IMR-90 (cell line): Measurements from ENCODE around the gene GPC5. TPM values are rescaled to one million over a fixed set of nuclear protein-coding genes. Genes with fewer than 3 reads are reported as not detected.

ENCODE experiments used
- ATAC-seq: fragments of 200-7000 bp; cut with Tn5 transposase; 2 replicates; pipeline ENCODE4 v1.9.1; 2020; ENCODE audit warnings: low read depth, mild to moderate bottlenecking, moderate library complexity
- BruUV-seq: library from RNA; stranded (reverse); fragments of 400-500 nt; replicated peaks from 2 replicates; lab custom pipeline; 2021; lab: Mats Ljungman, UMichigan
- CTCF ChIA-PET: fragments of 300-600 bp; formaldehyde crosslinking; extraction: SDS; loops from one replicate; lab custom pipeline; 2021; ENCODE audit warnings: antibody characterized with exemption; lab: Yijun Ruan, JAX
- POLR2A ChIA-PET: fragments of 300-600 bp; sonication (Branson Sonifier 250); formaldehyde crosslinking; loops from one replicate; lab custom pipeline; 2022; ENCODE audit warnings: antibody characterized with exemption; ENCODE audit not compliant: unreplicated experiment; lab: Charles Lee
- DNase-seq: peaks from one replicate; pipeline ENCODE4 v3.0.0; 2013
- H2AFZ ChIP-seq: replicated peaks from 2 replicates; pipeline ENCODE3; 2013; ENCODE audit warnings: low read length, mild to moderate bottlenecking; ENCODE audit not compliant: poor library complexity
- H2AK5ac ChIP-seq: 2 replicates; pipeline ENCODE4 v1.6.1; 2013; ENCODE audit warnings: low read depth, low read length, inconsistent platforms
- H2AK9ac ChIP-seq: replicated peaks from 2 replicates; pipeline ENCODE3; 2013; ENCODE audit warnings: mild to moderate bottlenecking, low read depth, low read length, moderate library complexity; ENCODE audit not compliant: poor library complexity
- H2BK120ac ChIP-seq: 2 replicates; pipeline ENCODE4 v1.6.1; 2013; ENCODE audit warnings: low read depth, low read length, inconsistent platforms
- H2BK15ac ChIP-seq: 3 replicates; pipeline ENCODE4 v1.6.1; 2013; ENCODE audit warnings: low read depth, low read length, inconsistent platforms
- H2BK20ac ChIP-seq: 2 replicates; pipeline ENCODE4 v1.6.1; 2013; ENCODE audit warnings: low read depth, mild to moderate bottlenecking, inconsistent platforms, low read length, moderate library complexity
- H2BK5ac ChIP-seq: 2 replicates; pipeline ENCODE4 v1.6.1; 2013; ENCODE audit warnings: mild to moderate bottlenecking, low read depth, low read length, inconsistent platforms; ENCODE audit not compliant: poor library complexity, severe bottlenecking
- H3K14ac ChIP-seq: replicated peaks from 2 replicates; pipeline ENCODE4 v1.6.1; 2013; ENCODE audit warnings: low read depth, low read length, inconsistent platforms
- H3K18ac ChIP-seq: 2 replicates; pipeline ENCODE4 v1.6.1; 2013; ENCODE audit warnings: low read depth, low read length, control low read depth
- H3K23ac ChIP-seq: 2 replicates; pipeline ENCODE4 v1.6.1; 2013; ENCODE audit warnings: low read depth, low read length, inconsistent platforms
- H3K27ac ChIP-seq: 2 replicates; pipeline ENCODE4 v1.5.1; 2013; ENCODE audit warnings: mild to moderate bottlenecking, control low read depth, low read length; ENCODE audit not compliant: insufficient read depth
- H3K27me3 ChIP-seq: 2 replicates; pipeline ENCODE4 v1.6.1; 2013; ENCODE audit warnings: low read length; ENCODE audit not compliant: control insufficient read depth, insufficient read depth
- H3K36me3 ChIP-seq: 2 replicates; pipeline ENCODE4 v1.6.1; 2013; ENCODE audit warnings: low read length, mixed read lengths; ENCODE audit not compliant: control insufficient read depth, insufficient read depth
- H3K4ac ChIP-seq: 2 replicates; pipeline ENCODE4 v1.6.1; 2013; ENCODE audit warnings: low read depth, low read length, inconsistent platforms
- H3K4me1 ChIP-seq: 2 replicates; pipeline ENCODE4 v1.6.1; 2013; ENCODE audit warnings: low read length, mixed read lengths; ENCODE audit not compliant: control insufficient read depth, insufficient read depth
- H3K4me2 ChIP-seq: 2 replicates; pipeline ENCODE4 v1.6.1; 2013; ENCODE audit warnings: low read depth, mild to moderate bottlenecking, control low read depth, low read length, moderate library complexity
- H3K4me3 ChIP-seq: 2 replicates; pipeline ENCODE4 v1.5.1; 2013; ENCODE audit warnings: low read depth, mild to moderate bottlenecking, control low read depth, low read length, moderate library complexity; ENCODE audit not compliant: insufficient read depth
- H3K56ac ChIP-seq: 2 replicates; pipeline ENCODE4 v1.6.1; 2013; ENCODE audit warnings: low read length, inconsistent platforms; ENCODE audit not compliant: insufficient read depth; ENCODE audit errors: extremely low read depth
- H3K79me1 ChIP-seq, 2 experiments: 2 replicates each; pipeline ENCODE4 v1.6.1; 2013; ENCODE audit warnings: low read length in 2 of 2, inconsistent platforms in 1 of 2, low read depth in 1 of 2
- H3K9ac ChIP-seq: 2 replicates; pipeline ENCODE4 v1.6.1; 2013; ENCODE audit warnings: low read depth, low read length, control low read depth
- H3K9me1 ChIP-seq: 2 replicates; pipeline ENCODE4 v1.6.1; 2013; ENCODE audit warnings: low read length, inconsistent platforms; ENCODE audit not compliant: insufficient read depth
- H3K9me3 ChIP-seq: 2 replicates; pipeline ENCODE4 v1.6.1; 2013; ENCODE audit warnings: low read length; ENCODE audit not compliant: control insufficient read depth, insufficient read depth
- H4K20me1 ChIP-seq: 2 replicates; pipeline ENCODE4 v1.6.1; 2013; ENCODE audit warnings: low read length, inconsistent platforms; ENCODE audit not compliant: insufficient read depth
- H4K5ac ChIP-seq: 2 replicates; pipeline ENCODE4 v1.6.1; 2013; ENCODE audit warnings: mild to moderate bottlenecking, low read depth, low read length, control low read depth
- H4K8ac ChIP-seq, 2 experiments: 2 replicates each; pipeline ENCODE4 v1.6.1; 2013; ENCODE audit warnings: low read depth in 2 of 2, low read length in 2 of 2, control low read depth in 1 of 2, inconsistent platforms in 1 of 2
- H4K91ac ChIP-seq: 2 replicates; pipeline ENCODE4 v1.6.1; 2013; ENCODE audit warnings: low read depth, low read length, inconsistent platforms; ENCODE audit not compliant: insufficient read depth
- BHLHE40 ChIP-seq: fragments of 150-350 bp; IDR thresholded peaks from 2 replicates; pipeline ENCODE4 v1.6.1; 2016; ENCODE audit warnings: mild to moderate bottlenecking, low read depth, low read length
- CEBPB ChIP-seq: IDR thresholded peaks from 2 replicates; pipeline ENCODE4 v1.6.1; 2012; ENCODE audit warnings: low read depth, low read length, improper control_type of control experiment
- CHD1 ChIP-seq: IDR thresholded peaks from 2 replicates; pipeline ENCODE4 v1.6.1; 2012; ENCODE audit warnings: low read depth, low read length, improper control_type of control experiment
- CTCF ChIP-seq: conservative IDR thresholded peaks from 2 replicates; pipeline ENCODE4 v1.5.1; 2012; ENCODE audit warnings: mild to moderate bottlenecking, low read depth, low read length, improper control_type of control experiment
- FOS ChIP-seq: fragments of 150-350 bp; IDR thresholded peaks from 2 replicates; pipeline ENCODE4 v1.6.1; 2016; ENCODE audit warnings: low read depth, low read length
- MAFK ChIP-seq: IDR thresholded peaks from 2 replicates; pipeline ENCODE4 v1.6.1; 2012; ENCODE audit warnings: low read depth, low read length, improper control_type of control experiment
- MAZ ChIP-seq: IDR thresholded peaks from 2 replicates; pipeline ENCODE4 v1.6.1; 2012; ENCODE audit warnings: low read depth, mild to moderate bottlenecking, low read length, improper control_type of control experiment, moderate library complexity, borderline replicate concordance
- MXI1 ChIP-seq: IDR thresholded peaks from 2 replicates; pipeline ENCODE4 v1.6.1; 2012; ENCODE audit warnings: low read depth, mild to moderate bottlenecking, low read length, moderate library complexity, borderline replicate concordance
- NFE2L2 ChIP-seq: fragments of 150-350 bp; IDR thresholded peaks from 2 replicates; pipeline ENCODE4 v1.6.1; 2016; ENCODE audit warnings: low read depth, mild to moderate bottlenecking, low read length
- POLR2A ChIP-seq: IDR thresholded peaks from 2 replicates; pipeline ENCODE4 v1.6.1; 2012; ENCODE audit warnings: mild to moderate bottlenecking, low read depth, low read length
- RAD21 ChIP-seq: IDR thresholded peaks from 2 replicates; pipeline ENCODE4 v1.6.1; 2012; ENCODE audit warnings: low read length, improper control_type of control experiment
- RCOR1 ChIP-seq: IDR thresholded peaks from 2 replicates; pipeline ENCODE4 v1.6.1; 2012; ENCODE audit warnings: mild to moderate bottlenecking, low read length, improper control_type of control experiment; ENCODE audit not compliant: insufficient replicate concordance
- RFX5 ChIP-seq: IDR thresholded peaks from 2 replicates; pipeline ENCODE4 v1.8.0; 2012; ENCODE audit warnings: low read depth, mild to moderate bottlenecking, low read length, moderate library complexity
- SMC3 ChIP-seq: fragments of 150-350 bp; IDR thresholded peaks from 2 replicates; pipeline ENCODE4 v1.6.1; 2016; ENCODE audit warnings: low read depth, mild to moderate bottlenecking, antibody characterized with exemption, low read length, moderate library complexity
- USF2 ChIP-seq: fragments of 150-350 bp; IDR thresholded peaks from 2 replicates; pipeline ENCODE4 v1.6.1; 2017; ENCODE audit warnings: mild to moderate bottlenecking, antibody characterized with exemption, low read length, low read depth
- WGBS, 2 experiments: methylation state at CpG; one replicate each; pipeline versions ENCODE4 v1.1.5 to v1.1.7; 2013; ENCODE audit warnings: missing lambda C conversion rate in 2 of 2; ENCODE audit not compliant: insufficient read length in 1 of 2; ENCODE audit errors: extremely low coverage in 2 of 2; 5-methylcytosine and 5-hydroxymethylcytosine counted together
- dilution Hi-C: fragments of 300-500 bp; cut with HindIII; formaldehyde crosslinking; loops from one replicate; pipeline ENCODE4 v1.14.3; 2018; ENCODE audit warnings: low sequenced_read_pairs; ENCODE audit not compliant: unreplicated experiment
- in situ Hi-C: fragments of 300-500 bp; cut with MboI; formaldehyde crosslinking; loops from 3 replicates; pipeline ENCODE4 v1.14.3; 2019; ENCODE audit warnings: low sequenced_read_pairs, inconsistent platforms, mixed read lengths
- intact Hi-C: fragments of 100-400 bp; cut with micrococcal nuclease; formaldehyde crosslinking; loops from 2 replicates; pipeline ENCODE4 v1.10.0; 2022
- polyA plus RNA-seq, 3 experiments: library from polyadenylated mRNA; depleted of rRNA; stranded (reverse); fragments of >200 nt; gene quantifications; 2 replicates each; pipeline ENCODE4 v1.2.3, GENCODE V29; 2012; ENCODE audit warnings: low replicate concordance in 1 of 3
- total RNA-seq: library from RNA; depleted of rRNA; stranded (reverse); fragments of >200 nt; gene quantifications from 2 replicates; pipeline ENCODE4 v1.2.3, GENCODE V29; 2012
- TF ChIP-seq, protein P1 (sequence below): fragments of 150-350 bp; IDR thresholded peaks from 2 replicates; pipeline ENCODE4 v1.6.1; 2016; ENCODE audit warnings: low read depth, mild to moderate bottlenecking, low read length, moderate library complexity, borderline replicate concordance

Gene GPC5
- total and polyA plus RNA-seq, 2 of the 4 experiments (the other 2 are of a cell fraction) = 0.94 to 1.8 TPM

DNA sequence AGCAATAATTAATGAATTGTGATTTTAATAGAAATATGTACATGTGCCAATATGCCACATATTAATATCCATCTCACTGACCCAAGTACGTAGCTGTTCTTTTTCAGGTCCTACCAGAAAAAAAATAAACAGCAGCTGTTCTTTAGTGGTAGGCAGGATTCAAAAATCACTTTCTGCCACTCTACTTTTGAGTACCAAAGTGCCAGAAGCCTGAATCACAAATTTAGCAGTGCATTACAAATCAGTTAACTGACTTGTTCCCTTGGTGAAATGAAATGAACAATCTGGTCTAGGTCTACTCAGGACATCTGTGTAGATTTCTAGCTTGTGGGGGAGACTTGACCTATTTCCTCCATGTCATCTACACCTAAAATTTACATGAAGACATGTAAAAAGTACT is 1052.6 kb downstream of the GPC5 start:
- Histone ChIP-seq H3K14ac (no peak overlapping the region), H3K4ac (no peak overlapping the region), H2BK120ac (no peak overlapping the region), H2BK5ac (no peak overlapping the region), H3K56ac (no peak overlapping the region), H4K8ac (no peak overlapping the region), H2BK20ac (no peak overlapping the region), H3K18ac (no peak overlapping the region), H4K5ac (no peak overlapping the region), H2BK15ac (no peak overlapping the region), H3K4me3 (no peak overlapping the region), H2AK5ac (no peak overlapping the region), H3K4me1 (no peaks in the 10 kb centered on the region), H3K9ac (no peak overlapping the region), H2AFZ (no peak overlapping the region), H3K79me1 (no peaks in the 10 kb centered on the region), H2AK9ac (no peak overlapping the region), H3K23ac (no peak overlapping the region), H3K27me3 (no peaks in the 10 kb centered on the region), H3K9me3 (no peaks in the 10 kb centered on the region), H4K20me1 (no peaks in the 10 kb centered on the region), H3K27ac (no peak overlapping the region), H3K4me2 (no peak overlapping the region), H4K91ac (no peak overlapping the region), H3K9me1 (no peaks in the 10 kb centered on the region), H3K36me3 (no peaks in the 10 kb centered on the region)
- in situ Hi-C loops = no loop called here
- TF ChIP-seq CHD1 (no peak), MAFK (no peak), FOS (no peak), CEBPB (no peak), SMC3 (no peak), RFX5 (no peak), POLR2A (no peak), RCOR1 (no peak), BHLHE40 (no peak), RAD21 (no peak), CTCF (no peak), NFE2L2 (no peak), USF2 (no peak), MXI1 (no peak), MAZ (no peak)
- TF ChIP-seq, protein P1, sequence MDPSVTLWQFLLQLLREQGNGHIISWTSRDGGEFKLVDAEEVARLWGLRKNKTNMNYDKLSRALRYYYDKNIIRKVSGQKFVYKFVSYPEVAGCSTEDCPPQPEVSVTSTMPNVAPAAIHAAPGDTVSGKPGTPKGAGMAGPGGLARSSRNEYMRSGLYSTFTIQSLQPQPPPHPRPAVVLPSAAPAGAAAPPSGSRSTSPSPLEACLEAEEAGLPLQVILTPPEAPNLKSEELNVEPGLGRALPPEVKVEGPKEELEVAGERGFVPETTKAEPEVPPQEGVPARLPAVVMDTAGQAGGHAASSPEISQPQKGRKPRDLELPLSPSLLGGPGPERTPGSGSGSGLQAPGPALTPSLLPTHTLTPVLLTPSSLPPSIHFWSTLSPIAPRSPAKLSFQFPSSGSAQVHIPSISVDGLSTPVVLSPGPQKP = no peak
- intact Hi-C loops = no loop called here
- CTCF ChIA-PET = no interaction called here
- no peak for ATAC-seq
- POLR2A ChIA-PET = no interaction called here
- WGBS, 2 experiments = no CpG with 5 or more reads among the region's 1 CpG
- dilution Hi-C loops = no loop called here
- no TSS peak for BruUV-seq
- DNase-seq = no peak
